GM18520 (cell line): ENCODE results near the gene ADAMTS7.
A peak's percentile ranks its signal among the peaks of the same experiment; 100 is the strongest.
"Not testable (repeated sequence)": the region's sequence is repeated elsewhere in the genome, so short reads cannot be mapped to it uniquely, and the experiment has no call there.

ENCODE experiments used
- ATAC-seq: cut with Tn5 transposase; IDR thresholded peaks from one replicate; pipeline ENCODE4 v1.9.1; 2021; ENCODE audit not compliant: unreplicated experiment

The ADAMTS7 gene

DNA sequence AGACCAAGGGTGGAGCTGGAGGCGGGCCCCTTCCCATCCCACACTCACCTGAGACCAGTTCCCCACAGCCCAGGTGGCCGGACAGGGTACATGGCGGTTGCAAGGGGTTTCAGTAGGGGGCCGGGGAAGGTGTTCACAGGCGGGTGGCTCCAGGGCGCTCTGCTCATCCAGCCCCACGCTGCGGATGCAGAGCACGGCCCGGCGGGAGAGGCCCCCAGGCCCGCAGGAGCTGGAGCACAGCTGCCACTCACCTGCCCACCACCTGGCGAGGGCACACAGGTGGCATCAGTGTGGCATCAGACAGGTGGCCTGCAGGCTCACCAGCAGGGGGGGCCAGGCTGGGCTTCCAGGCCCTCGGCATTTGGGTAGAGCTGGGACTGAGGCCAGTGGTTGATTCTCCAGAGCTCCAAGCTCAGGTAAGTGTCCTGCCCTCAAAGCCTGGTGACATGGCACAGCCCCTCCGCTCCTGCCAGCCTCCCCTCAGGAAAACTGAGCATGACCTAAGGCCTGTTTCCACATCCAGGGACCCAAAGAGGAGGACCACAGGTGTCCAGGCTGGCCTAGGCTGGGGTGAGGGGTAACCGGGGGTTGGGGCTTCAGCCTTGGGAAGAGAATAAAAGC lies 43.8 kb downstream of the ADAMTS7 start:
- ATAC-seq, result no peak

DNA sequence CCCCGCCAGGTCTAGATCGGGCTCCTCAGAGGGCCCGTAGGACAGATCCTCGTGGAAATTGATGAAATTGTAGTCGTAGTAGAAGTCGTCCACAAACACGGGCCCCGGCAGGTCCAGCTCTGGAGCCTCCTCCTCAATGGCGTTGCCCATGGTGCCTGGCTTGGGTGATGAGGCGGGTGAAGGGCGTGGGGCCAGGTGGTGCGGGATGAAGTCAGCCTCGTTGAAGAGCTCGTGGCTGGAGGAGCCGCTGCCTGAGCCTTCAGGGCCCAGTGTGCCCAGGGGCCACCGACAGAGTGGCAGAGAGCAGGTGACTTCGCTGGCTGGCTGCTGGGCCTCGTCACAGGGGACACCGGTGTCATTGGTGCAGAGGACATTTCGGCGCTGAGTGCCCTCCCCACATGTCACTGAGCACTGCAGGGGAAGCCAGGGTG lies 44.6 kb downstream of the ADAMTS7 start:
- not testable (repeated sequence) for ATAC-seq

- ATAC-seq, result no peak
Measured at GRCh38 chr15:78766041-78766440, 45.2 kb downstream of the ADAMTS7 start.

- ATAC-seq, result not testable (repeated sequence)
Measured at GRCh38 chr15:78765154-78765860, 46.0 kb downstream of the ADAMTS7 start.

GRCh38 chr15:78764340-78765153 lies 46.7 kb downstream of the ADAMTS7 start:
- ATAC-seq, result not testable (repeated sequence)

DNA sequence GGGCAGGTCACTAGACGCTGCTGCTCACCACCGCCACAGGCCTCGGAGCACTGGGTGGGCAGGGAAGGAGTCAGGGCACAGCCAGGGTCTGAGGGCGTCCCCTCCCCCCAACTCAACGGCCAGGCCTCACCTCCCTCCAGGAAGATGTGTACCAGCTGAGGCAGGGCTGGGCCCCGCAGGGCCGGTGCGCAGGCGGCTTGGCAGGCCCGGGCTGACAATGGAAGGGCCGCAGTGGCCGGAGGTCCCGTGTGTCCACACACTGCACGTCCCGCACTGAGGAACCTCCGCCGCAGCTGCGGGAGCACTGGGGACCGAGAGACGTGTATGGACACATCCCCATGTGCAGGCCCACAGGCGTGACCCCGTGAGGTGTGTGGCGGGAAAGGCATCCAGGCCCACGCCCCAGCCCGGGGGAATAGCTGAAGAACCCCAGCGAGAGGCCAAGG lies 47.4 kb downstream of the ADAMTS7 start:
- ATAC-seq, result no peak

DNA sequence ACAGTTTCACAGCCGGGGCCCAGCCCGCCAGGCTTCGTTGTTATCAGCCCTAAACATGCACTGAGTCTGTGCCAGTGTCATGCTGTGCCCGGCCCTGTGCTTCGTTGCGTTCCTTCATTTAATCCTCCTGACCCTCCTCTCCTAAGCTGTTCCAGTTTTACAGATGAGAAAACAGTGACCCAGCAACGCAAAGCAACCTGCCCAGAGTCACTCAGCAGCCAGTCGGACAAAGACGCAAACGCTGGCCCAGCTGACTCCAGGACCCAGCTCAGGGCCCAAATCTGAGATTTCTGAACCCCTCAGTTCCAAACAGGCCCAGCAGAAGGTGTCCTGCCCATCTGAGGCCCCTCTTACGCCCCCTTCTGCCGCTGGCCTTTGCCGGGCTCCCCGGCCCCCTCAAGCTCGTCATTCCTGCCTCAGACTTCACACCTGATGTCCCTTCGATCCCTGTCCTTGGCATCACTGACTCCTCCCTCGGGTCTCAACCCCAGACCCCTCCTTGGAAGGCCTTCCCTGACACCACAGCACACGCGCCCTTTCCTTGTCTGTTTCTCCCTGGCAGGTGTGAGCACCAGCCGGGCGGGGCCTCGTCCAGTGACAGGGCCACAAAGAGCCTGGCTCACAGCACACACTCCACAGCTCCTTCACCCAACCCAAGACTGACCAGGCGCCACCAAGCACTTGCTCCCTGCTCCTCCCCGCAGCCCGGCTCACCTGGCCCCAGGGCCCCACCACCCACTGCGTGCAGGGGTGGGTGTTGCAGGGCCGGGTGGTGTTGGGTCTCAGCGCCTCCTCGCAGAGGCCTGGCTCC lies 48.1 kb downstream of the ADAMTS7 start:
- no peak for ATAC-seq

DNA sequence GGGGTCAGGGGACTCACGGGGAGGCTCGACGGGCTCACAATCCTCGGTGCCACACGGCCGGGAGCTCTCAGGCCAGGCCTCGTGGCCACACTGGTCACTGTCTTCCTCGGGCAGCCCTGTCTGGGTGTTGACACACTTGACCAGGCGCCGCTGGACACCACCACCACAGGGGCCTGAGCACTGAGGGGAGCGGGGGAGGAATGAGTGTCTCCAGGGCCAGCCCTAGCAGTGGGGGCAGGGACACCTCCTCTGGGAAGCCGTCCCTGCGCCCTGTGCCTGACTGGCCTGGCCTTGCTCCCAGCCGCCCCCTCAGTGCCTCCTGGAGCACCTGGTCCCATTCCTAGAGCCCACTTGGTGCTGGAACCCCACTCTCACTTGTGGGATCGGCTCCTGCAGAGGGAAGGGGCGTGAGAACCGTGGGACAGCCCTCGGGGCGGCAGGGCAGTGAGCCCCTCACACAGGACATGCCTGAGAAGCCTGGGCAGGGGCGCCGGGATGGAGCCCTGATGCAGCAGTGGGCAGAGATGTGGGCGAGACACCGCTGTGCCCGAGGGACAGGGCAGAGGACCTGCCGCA lies 48.8 kb downstream of the ADAMTS7 start:
- not testable (repeated sequence) for ATAC-seq

- no peak for ATAC-seq
Measured at GRCh38 chr15:78761891-78762385, 49.3 kb downstream of the ADAMTS7 start.

GRCh38 chr15:78761475-78761874 lies 49.8 kb downstream of the ADAMTS7 start:
- ATAC-seq, result not testable (repeated sequence)

- ATAC-seq, result no peak
Measured at GRCh38 chr15:78761020-78761419, 50.2 kb downstream of the ADAMTS7 start.

DNA sequence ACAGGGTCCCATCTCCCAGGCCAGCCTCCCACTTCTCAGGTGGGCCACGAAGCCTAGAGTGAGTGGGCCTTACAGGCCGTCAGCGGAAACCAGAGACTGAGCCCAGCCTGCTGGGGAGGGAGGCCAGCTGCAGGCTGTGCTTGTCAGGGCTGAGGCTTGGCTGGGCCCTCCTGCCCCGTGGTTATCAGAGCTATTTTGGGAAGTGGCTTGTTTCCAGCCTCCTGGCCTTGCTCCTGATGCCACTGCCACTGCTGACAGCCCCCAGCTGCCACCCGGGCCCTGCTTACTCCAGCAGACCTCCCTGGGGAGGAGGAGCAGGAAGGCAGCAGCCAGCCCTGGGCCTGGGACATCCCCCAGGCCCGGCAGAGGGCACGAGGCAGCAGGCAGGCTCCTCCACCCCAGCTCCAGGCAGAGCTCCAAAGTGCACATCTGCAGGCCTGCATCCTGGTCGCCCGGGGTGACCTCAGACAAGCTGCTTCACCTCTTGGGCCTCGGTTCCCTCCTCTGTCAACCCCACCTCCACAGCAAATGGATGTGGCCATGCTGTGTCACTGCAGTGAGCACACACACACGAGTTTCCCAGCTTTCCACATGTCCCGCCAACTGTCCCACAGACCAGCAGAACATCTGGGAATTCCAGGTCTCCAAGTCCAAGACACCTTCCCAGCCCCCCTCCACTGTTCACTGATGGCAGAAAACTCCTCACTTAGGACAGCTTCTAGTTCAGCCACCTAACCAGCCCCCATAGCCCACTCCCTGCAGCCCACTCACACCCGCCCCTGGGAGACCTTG lies 51.0 kb downstream of the ADAMTS7 start:
- not testable (repeated sequence) for ATAC-seq

- ATAC-seq, result not testable (repeated sequence)
Measured at GRCh38 chr15:78759361-78759998, 51.8 kb downstream of the ADAMTS7 start.

DNA sequence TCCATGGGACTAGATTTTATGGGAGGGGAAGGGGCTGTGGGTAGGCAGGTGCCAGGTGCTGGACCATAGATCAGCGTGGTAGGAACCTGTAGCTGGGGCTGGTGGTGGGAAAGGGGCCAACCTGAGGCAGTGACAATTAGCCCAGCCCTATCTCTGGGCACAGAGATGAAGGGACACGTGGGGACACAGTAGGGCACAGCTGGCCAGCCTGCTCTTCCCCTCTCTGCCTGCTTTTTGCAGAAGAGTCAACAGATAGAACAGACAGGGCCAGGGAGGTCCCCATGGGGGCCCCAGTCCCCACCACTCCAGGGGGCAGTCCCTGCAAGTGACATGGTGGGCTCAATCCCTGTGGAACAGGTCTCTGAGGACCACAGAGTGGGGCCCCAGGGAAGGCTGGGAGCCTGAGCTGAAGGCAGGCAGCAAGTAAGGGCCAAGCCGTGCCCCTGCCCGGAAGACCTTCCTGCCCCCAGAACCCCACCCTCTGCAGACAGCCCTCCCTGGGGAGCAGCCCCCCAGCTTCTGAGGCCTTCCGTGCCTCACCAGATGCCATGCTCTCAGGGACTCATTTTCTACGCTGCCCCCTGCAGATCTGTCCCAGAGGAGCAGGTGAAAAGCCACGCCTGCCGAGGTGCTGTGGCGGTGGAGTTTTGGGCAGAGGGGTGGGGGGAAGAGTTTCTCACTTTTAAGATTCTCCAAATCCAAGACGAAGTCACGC lies 52.6 kb downstream of the ADAMTS7 start:
- ATAC-seq, result not testable (repeated sequence)

GRCh38 chr15:78758084-78758483 lies 53.2 kb downstream of the ADAMTS7 start:
- ATAC-seq, result not testable (repeated sequence)

DNA sequence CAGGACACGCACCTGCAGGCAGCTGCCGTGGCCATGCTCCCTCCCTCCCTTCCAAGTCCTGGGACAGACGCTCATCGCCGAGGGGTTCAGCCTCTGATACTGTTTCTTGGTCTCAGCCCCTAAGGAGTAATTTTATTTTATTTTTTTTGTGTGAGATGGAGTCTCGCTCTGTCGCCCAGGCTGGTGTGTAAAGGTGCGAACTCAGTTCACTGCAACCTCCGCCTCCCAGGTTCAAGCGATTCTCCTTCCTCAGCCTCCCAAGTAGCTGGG lies 53.7 kb downstream of the ADAMTS7 start:
- no peak for ATAC-seq

DNA sequence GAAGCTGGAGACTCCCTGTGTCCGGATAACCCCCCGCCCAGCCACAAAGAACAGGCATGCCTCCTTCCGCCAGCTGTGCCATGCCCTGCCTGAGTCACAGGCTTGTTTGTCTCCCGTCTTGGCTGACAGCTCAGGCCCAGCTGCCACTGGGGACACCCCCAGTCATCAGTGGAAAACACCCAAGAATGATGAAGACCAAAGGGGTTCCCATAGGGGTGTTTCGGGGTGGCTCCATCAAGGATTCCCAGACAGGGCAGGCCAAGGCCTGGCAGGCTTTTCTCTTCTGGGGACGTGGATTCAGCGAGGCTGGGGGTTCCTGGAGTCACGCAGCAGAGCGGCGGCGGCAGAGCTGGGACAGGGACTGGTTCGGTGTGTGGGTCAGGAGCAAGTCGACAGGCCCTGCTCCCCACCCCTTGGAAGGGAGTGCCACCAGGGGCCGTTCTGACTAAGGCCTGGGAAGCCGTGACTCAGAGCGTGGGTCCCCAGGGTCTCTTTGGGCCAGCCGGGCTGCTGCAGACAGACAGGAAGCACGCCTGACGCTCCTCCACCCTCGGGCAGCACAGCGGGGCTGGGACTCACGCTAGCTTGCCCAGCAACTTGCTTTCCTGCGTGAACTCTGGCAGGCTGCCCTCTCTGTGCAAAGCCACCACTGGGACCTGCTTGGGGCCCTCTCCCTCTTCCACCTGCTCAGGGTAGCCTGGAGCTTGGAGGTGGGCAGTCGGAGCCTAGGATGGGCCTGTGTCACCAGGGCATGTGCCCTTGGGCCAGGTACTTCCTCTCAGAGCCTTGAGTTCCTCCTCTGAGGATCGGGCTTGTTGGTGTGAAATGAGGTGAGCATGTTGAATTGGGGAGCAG lies 54.3 kb downstream of the ADAMTS7 start:
- peak; percentile 47 for ATAC-seq
